DMS79 treated with DMSO at 0.1 percent for 48 hours (cell line): ENCODE results near the gene RCAN1.

ENCODE experiments used
- DNase-seq: peaks from one replicate; lab custom pipeline; 2025; lab: John Stamatoyannopoulos, UW

The RCAN1 gene

GRCh38 chr21:34537838-34538237 lies 77.1 kb downstream of the RCAN1 start:
- no peak for DNase-seq

- DNase-seq = no peak
Measured at GRCh38 chr21:34536820-34537219, 78.1 kb downstream of the RCAN1 start.

DNA sequence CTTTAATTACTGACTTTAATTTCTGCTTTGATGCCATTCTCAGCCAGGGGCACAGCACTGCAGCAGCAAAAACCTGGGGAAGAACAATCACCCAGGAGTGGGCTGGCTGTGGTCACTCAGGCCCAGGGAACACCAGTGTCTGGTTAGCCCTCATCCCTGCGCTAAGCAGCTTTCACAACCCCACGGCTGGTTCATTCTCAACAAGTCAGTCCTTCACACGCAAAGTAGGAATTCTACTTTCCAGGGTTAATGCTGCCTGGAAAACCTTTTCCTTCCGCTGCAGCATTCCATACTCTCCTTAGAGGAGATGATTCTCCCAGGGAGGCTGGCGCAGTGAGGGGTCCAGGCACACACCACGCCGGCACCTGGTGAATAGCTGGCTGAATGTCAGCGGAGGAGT lies 78.6 kb downstream of the RCAN1 start:
- no peak for DNase-seq

GRCh38 chr21:34535886-34536285 lies 79.0 kb downstream of the RCAN1 start:
- DNase-seq = no peak

DNA sequence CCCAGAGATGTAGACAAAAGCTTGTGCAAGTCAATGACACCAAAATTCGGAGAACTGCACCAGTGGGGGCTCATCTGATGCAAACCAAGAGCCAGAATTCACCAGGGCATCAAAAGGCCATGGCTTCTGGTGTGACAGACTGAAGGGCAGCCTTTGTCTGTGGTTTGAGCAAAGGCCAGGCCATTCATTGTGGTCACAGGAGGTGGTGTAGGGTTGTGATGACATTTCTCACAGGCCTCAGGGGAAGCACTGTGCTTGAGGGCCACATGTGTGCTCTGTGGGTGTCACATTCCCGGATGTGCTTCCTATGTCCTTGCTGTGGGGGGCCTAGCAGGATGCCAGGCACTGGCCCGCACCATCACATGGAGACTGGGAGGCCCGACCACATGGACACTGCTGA lies 80.4 kb downstream of the RCAN1 start:
- DNase-seq = no peak

DNA sequence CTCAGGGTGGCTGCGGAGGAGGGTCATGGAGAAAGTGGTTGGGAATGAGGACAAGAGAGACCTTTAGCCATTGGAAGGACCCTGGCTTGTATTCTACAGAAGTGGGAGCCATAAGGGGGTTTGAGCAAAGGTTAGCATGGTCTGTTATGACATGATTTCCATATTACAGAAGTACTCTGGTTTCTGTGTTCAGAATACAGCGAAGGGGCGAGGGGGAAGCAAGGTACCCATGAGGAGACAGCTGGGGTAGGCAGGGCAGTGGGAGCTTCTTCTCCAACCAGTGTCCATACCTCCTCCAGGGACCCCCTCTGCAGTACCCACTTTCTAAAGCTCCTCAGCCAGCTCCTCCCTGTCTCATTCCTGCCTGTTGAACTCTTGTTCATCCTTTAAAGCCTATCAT lies 81.0 kb downstream of the RCAN1 start:
- no peak for DNase-seq

DNA sequence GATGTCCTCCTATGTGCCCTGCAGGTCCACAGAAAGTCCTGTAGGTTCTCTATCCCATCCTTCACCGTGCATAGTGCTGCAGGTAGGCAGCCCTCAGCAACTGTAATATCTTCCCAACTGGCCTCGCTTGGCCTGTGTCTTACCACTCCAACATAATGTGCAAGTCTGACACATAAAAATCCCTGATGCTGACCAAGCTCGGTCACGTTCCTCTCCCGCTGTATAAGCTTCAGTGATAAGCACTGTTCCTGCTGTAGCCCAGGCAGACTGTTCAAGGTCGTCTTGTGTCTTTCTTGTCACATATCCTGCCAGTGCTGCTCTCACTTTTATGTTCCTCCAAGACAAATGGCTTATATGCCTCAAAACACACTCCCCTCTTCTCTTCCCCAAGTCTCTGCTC lies 83.5 kb downstream of the RCAN1 start:
- no peak for DNase-seq

DNA sequence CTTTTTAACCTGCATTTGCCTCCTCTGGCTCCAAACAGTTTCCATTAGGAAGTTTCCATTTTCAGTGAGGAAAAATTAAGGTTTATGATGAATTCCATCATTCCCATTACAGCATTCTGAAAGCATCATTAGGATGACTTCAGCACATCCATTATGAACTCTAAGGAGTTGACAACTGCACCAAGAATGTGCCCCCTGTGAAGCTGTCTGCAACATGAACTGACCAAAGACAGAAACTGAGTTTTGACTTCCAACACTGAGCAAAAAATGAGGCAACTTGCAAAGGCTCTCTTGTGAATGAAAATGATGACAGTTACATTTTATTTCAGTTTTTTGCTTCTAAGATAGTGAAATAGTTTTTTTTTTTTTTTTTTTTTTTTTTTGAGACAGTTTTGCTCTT lies 84.7 kb downstream of the RCAN1 start:
- DNase-seq = no peak

DNA sequence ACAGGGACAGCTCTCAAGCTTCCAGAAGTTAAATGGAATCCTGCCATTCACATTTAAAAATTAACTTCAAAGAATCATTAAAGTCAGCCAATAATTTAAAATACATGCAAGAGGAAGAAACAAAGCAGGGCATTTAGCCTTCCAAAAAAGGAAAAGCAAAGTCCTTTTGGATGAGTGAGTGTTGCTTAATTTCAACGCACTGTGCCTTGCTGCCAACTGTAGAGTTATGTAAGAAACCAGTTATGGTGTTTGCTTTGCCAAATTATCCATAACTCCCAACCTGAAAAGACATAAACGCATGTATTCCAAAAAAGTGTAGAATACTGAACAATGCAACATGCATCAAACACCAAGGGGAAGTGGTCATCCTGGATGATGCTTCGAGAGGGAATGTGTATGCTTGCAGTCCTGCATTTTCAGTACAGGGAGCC lies 86.8 kb downstream of the RCAN1 start:
- DNase-seq = peak; percentile 52

- no peak for DNase-seq
Measured at GRCh38 chr21:34526618-34527290, 88.2 kb downstream of the RCAN1 start.

DNA sequence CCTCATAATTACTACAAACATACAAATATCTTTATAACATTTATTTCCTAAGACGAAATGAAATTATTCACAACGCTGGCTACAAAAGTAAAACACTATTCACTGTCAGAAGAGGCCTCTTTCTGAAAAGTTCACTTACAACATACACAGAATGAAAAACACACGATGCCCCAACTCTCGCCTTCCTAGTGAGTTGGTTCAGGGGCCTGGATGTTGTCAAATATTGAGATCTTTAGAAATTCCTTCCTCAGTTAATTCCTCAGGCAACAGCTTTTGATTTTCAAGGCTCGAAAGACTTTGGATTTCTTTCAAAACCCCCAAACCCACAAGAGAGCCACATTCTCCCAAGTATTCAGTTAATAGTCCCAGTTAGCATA lies 88.7 kb downstream of the RCAN1 start:
- DNase-seq = no peak

DNA sequence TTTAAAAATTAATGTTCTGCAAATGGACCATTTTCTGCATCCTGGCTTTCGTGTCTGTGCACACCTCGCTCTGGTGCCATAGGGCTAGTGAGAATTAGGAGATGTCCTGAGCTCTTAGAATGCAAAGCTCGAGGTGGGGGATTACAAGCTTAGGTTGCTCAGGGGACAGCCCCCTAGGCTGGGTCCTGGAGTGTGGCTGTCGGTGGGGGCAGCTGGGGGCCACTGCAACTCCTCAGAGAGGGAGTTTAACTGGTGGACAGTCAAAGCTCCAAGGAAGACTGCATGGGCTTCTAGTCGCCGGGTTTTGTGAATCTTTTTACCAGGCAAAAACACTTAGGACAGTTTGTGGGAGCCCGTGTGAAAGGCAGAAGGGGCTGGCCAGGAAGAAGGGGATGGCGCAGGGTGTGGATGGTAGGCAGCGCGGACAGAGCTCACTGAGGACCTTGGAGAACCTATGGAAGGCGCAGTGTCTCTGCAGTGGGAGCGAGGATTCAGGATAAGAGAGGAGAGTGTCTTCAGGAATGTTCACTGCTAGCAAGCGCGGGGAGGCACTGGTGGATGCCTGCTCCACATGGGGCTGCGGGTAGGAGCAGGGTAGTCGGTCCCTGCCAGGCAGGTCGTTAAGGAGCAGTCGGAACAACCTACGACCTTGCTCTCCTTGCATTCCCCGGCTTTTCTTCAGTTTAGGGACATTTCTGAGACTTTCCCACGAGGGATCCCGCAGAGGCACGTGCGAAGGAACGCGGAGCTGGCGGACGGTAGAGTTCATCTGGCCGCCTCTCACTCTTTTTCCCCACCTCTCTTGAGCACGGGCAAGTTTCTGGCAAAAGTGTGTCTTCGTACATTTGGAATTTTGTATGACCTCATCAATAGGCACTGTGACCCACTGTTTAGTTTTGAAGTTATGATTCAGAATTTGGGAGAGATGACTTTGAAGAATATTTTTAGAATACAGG lies 90.0 kb downstream of the RCAN1 start:
- no peak for DNase-seq

- DNase-seq = no peak
Measured at GRCh38 chr21:34523019-34523555, 91.8 kb downstream of the RCAN1 start.

GRCh38 chr21:34522284-34522683 lies 92.6 kb downstream of the RCAN1 start:
- no peak for DNase-seq

- DNase-seq = no peak
Measured at GRCh38 chr21:34521561-34521960, 93.4 kb downstream of the RCAN1 start.

GRCh38 chr21:34520764-34521508 lies 94.0 kb downstream of the RCAN1 start:
- DNase-seq = no peak

- no peak for DNase-seq
Measured at GRCh38 chr21:34520281-34520680, 94.6 kb downstream of the RCAN1 start.

- DNase-seq = no peak
Measured at GRCh38 chr21:34519694-34520093, 95.2 kb downstream of the RCAN1 start.

- no peak for DNase-seq
Measured at GRCh38 chr21:34519016-34519415, 95.9 kb downstream of the RCAN1 start.

DNA sequence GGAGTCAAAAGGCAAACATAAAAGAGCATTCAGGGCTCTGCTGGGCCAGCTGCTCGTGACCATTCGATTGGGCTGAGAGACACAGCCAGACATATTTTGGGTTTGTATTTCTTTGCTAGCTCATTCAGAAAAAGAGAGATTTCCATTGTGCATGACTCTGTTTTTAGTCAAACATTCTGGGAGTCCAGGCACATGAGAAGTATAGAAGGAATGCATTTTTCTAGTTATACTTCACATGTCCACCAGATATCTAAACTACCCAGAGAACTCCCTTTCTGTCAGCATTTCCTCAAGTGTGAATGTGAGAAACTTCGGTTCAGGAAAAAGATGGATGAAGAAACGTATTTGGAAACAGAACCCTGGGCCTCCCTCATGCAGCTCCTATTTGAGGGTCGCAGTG lies 96.6 kb downstream of the RCAN1 start:
- no peak for DNase-seq

DNA sequence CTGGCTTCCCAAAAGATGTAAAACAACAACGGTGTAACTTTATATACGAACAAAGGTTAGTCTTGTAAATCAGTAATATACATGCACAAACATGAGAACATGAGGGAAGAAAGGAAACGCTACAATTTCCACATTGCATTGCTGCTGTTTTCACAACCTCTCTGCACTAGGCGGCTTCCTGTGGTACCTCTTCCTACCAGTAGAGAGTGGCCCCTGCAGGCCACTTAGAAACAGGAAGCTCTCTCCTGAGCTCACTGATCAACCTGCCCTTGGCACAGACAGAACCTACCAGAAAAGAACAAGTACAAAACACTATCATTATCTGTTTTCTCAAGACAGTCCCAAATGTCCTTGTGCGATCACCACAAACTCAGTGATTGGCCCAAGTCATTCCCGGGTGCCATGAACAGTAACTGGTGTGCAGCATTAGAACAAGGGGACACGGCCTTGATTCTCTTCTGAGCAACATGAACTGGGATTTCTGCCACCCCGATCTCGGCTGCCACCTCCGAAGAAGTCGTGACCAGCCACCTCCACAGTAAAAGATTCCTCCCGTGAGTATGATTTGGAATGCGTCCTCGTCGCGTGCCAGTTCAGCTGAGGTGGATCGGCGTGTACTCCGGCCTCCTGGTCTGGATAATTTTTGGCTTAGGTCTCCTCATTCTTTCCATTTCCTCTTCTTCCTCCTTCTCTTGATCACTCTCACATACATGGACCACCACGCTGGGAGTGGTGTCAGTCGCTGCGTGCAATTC lies 97.2 kb downstream of the RCAN1 start:
- no peak for DNase-seq

DNA sequence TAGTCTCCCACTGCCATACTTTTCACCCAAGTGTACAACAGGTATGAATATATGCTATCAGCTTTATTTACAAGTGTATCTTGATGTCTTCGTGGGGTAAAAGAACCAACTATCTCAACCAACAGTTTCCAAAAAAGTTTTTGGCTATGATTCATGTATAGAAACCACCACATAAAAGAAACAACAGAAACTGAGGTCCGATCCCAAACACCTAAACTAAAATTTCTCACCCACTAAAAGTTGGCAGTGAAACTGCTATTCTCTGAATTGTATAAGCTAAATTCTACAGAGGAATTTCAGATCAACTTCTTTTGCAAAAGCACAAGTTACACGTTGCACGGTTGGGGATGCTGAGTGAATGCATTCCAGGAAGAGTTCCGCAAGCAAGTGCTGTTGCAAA lies 97.9 kb downstream of the RCAN1 start:
- no peak for DNase-seq
